A549 treated with AZD9567 at 1 μM for 4 hours (cell line): ENCODE results near the gene CHRNB1. TPM values are rescaled to one million over a fixed set of nuclear protein-coding genes. Genes with fewer than 3 reads are reported as not detected.

Source experiments
- total RNA-seq: library from RNA; stranded (reverse); fragments of 200-300 nt; extraction: Qiagen RNA extraction; gene quantifications from 5 replicates; pipeline ENCODE4 v1.2.3, GENCODE V29; 2022; ENCODE audit not compliant: insufficient read depth

The CHRNB1 gene
- total RNA-seq: 5.7 to 17.4 TPM (median 8.1 TPM) in 5 replicates

DNA sequence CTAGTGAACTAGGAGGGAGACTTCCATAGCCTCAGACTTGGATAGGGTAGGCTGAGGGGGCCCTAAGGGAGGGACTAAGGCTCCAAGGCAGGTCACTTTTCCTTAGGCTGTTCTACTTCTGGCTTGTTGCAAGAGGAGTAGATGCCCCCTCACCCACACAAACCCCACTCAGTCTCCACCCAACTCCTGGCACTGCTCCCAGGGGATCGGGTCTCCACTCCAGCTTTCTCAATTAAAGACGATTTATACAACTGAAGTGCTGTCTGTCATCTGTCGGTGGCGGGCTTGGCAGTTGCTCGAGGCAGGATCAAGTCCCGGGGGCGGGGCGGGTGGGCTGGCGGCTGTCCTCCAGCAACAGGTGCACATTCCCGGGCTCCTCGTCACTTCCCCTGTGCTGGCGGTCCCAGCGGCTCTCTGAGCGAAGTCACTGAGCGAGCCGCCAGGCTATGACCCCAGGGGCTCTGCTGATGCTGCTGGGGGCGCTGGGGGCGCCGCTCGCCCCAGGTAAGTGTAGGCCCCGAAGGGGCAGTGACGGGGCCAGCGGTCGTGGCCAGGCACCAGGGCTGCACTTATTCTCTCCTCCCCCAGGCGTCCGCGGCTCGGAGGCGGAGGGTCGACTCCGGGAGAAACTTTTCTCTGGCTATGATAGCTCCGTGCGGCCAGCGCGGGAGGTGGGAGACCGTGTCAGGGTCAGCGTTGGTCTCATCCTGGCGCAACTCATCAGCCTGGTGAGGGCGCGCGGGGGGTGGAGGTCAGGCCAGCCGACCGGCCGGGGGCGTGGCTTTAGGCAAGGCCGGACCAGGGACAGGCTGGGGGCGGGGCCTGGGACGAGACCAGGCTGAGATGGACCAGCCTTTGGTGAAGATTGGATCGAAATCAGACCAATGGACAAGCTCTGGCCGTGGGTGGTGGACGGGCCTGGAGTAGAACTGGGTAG is at the start of gene CHRNB1:
Gene CHRNB1, plus strand, starts transcription at position 380 of the 937 bp plus-strand sequence. Its CDS starts 67 bp downstream, at position 447.

DNA sequence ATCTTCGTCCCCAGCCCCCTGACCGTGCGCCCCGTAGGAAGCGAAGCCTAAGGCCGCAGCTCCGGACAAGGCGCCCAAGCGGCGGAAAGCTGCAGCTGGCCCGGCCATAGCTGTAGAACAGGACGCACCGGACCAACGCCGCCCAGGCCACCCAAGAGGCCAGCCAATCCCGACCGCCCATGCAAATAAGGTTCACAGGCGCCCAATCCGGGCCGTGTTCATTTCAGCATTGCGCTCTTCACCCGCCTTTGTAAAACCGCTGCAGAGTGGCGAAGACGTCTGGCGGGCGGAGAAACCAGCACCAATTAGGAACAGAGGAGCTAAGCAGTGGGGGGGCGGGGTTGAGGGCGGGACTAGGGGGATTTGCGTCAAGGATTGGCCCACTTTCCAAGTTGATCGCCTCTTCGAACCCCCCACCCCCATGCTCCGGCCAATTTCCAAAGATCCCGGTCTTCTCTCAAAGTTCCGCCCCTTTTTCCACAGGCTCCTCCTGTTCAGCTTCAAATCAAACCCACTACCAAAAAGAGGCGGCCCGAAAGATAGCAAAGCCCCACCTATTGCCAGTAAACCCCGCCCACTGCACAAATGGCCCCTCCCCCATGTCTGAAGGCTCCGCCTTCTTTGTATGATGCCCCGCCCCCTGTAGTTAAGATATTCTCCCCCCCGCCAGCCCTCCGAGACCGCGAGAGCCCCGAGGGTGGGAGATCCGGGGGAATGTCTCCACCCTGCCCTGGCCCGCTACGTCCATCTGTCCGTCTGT is 40.7 kb upstream of the CHRNB1 start, which contains the start of gene TMEM256:
Gene TMEM256, minus strand, starts transcription at position 121 of the 760 bp plus-strand sequence. Its CDS starts 13 bp downstream, at position 108.

DNA sequence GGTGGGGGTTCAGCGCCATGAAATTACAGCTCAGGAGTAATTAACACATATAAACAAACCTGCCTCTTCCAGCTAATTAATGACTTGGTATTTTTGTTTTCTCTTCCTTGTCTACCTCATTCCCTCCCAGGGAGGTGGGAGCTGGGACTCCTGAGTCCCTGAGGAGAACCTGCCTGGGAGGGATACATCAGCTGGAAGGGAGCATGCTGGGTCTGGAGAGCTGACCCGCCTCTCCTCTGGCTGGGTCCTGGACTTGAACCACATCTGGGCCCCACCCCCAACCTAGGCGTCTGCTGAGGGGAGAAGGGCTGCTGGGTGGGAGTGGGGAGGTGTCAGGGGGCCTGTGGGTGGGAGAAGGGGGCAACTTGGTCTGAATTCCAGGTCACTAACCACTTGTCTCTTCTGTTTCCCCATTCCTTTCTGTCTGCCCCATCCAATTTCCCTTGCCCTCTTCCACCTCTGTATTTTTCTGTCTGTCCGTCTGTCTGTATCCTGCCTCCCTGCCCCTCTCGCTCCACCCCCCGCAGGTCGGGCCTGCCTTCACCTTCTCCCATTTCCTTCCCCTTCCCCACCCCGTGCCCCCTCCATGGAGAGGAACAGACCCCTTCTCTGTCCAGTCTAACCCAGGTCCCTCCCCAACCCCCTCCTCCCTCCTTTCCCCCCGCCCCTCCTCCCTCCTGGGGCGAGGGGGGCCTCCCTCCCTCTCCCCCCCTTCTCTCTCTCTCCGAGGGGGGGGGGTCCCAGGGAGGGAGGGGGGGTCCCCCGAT is 37.2 kb upstream of the CHRNB1 start, which contains the start of gene NLGN2:
Gene NLGN2, plus strand, starts transcription at position 361 of the 767 bp plus-strand sequence. CDS start 411 bp downstream, outside the sequence.

DNA sequence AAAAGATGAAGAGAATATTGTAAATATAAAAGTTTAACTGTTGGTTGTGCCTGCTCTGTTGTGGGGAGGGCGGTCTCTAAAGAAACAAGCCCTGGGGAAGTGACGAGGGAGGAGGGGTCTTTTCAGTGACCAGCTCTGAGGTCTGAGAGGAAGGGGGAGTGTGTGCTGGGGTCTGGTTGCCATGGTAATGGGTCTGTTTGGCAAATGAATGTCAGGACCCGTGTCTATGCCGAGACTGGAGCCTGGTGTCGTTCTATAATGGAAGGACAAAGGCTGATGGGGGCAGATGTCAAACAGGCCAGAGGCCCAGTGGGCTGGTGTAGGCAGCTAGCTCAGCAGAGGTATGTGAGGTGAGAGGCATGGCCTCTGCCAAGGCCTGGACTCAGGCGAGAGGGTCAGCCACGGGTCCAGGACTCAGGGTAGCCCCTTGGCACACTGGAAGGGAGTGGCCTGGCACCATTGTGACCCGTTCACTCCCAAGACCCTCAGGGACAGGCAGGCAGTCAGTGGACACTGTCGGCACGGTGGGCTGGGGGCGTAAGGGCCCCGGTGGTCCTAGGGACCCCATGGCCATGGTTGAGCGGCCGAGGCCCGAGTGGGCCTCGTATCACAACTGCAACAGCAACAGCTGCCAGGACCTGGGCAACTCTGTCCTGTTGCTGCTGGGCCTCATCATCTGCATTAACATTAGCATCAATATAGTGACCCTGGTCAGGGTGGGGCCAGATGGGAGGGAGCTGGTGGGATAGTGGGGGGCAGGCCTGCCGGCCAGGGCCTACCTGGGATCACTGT is 24.8 kb upstream of the CHRNB1 start, which contains the start of gene SPEM1:
Gene SPEM1, plus strand, starts transcription at position 506 of the 792 bp plus-strand sequence. Its CDS starts 61 bp downstream, at position 567.

GRCh38 chr17:7425316-7425715 is 19.5 kb upstream of the CHRNB1 start, which contains the start of gene SPEM2:
SPEM2 (plus strand) TSS chr17:7425616; CDS start chr17:7425689, 73 bp downstream.

GRCh38 chr17:7428557-7428956 is 16.3 kb upstream of the CHRNB1 start, which contains the start of gene SPEM3:
SPEM3 (plus strand) TSS chr17:7428857; CDS start chr17:7428903, 46 bp downstream.

DNA sequence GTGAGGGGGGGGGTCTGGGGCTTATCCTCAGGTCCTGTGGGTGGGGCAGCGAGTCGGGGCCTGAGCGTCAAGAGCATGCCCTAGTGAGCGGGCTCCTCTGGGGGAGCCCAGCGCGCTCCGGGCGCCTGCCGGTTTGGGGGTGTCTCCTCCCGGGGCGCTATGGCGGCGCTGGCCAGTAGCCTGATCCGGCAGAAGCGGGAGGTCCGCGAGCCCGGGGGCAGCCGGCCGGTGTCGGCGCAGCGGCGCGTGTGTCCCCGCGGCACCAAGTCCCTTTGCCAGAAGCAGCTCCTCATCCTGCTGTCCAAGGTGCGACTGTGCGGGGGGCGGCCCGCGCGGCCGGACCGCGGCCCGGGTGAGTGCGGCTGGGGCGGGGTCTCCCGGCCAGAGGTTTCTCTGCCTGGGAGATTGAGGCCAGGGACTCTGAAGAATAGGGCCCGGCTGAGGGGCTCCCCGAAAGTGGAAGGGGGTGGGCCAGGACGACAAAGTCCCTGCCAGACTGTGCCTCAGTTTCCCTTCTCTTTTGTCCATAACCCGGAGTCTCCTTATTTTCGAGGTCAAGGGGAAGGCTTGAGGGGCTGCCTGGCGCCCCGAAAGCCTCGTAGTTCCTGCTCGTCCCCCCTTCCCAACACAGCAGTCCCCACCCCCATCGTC is 5.3 kb upstream of the CHRNB1 start, which contains the start of gene FGF11:
Gene FGF11, plus strand, starts transcription at position 51 of the 651 bp plus-strand sequence. Its CDS starts 109 bp downstream, at position 160.

DNA sequence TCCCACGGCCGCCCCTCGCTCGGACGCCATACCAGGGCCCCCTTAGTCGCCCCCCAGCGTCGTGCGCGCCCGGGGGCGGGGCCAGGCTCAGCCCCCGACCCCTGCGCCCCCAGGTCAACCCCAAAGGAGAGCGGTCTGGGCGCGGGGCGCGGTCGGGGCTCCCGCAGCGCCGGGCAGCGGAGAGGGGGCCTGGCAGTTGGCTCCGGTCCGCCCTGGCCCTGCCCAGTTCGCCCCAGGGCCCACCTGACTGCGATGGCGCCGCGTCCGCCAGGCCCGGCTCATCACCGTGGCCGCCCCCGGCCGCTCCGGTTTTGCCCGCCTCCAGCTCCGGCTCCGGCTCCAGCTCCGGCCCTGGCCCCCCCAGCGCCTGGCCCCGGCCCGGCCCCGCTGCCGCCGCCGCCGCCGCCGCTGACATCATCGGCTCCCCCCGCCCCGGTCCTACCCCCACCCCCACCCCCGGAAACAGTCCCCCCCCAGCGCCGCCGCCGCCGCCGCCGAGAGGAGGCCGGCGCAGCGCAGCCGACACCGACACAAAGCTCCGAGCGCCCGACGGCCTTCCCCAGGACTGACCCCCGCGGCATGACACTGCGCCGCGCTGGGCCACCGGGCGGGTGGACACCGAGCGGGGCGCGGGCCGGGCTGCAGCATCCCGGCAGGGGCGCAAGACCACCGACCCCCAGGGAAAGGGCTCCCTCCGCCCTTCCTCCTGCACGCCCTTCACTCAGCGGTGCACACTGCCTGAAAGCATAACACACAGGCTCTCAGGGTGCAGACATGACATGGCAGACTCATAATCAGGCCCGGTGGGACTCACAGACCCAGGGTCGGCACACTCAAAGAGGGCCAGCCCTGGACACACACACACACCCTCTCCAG is 34.6 kb downstream of the CHRNB1 start, which contains the start of gene ZBTB4:
Gene ZBTB4, minus strand, starts transcription at position 419 of the 876 bp plus-strand sequence. CDS start 12,830 bp downstream, outside the sequence.

DNA sequence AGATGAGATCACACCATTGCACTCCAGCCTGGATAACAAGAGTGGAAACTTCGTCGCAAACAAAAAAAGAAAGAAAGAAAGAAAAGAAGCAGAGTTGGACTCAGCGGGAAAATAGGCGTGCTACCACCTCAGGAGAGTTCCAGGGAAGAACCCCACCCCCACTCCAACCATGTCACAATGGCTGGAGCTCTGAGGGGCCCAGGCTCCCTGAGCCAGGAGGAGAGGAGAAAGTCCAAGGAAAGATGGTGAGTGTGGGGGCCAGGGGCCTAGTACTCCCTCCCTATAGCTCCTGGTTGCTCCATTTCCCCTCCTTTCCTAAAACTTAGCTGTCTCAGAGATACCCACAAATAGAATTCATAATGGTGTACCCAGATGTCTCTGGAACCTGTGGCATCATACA is 36.4 kb downstream of the CHRNB1 start, which contains the start of gene SLC35G6:
Gene SLC35G6, plus strand, starts transcription at position 172 of the 400 bp plus-strand sequence. Its CDS starts 71 bp downstream, at position 243.

DNA sequence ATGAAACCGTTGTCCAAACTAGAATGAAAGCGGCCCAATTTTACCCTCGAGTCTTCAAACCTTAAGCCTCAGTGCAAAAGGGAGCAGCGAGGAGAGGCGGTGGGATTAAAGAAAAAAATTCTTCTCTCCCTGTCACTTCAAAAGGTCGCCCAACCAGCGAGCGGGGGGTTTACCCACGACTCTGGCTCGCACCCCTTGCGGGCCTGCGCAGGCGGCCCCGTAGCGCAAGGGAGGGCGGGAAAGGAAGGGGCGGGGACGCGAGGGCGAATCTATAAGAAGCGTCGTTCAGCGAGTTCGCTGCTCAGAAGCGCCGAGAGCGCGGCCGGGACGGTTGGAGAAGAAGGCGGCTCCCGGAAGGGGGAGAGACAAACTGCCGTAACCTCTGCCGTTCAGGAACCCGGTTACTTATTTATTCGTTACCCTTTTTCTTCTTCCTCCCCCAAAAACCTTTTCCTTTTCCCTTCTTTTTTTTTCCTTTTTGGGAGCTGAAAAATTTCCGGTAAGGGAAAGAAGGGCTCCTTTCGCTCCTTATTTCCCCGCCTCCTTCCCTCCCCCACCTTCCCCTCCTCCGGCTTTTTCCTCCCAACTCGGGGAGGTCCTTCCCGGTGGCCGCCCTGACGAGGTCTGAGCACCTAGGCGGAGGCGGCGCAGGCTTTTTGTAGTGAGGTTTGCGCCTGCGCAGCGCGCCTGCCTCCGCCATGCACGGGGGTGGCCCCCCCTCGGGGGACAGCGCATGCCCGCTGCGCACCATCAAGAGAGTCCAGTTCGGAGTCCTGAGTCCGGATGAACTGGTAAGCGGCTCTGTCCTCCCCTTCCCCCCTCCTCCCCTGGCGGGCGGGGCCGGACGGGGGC is 39.4 kb downstream of the CHRNB1 start, which contains the start of gene POLR2A:
Gene POLR2A, plus strand, starts transcription at position 300 of the 852 bp plus-strand sequence.

Other genes with a start within 250 kb of the CHRNB1 start
- gene DLG4, start 225.2 kb upstream of the CHRNB1 start, total RNA-seq: 5.9 to 6.9 TPM (median 6.2 TPM) in 5 replicates
- 264 to 485 TPM (median 439 TPM) in 5 replicates for gene ACADVL, start 225.1 kb upstream of the CHRNB1 start, total RNA-seq
- gene DVL2, start 210.5 kb upstream of the CHRNB1 start, total RNA-seq: 29.2 to 43.3 TPM (median 42.3 TPM) in 5 replicates
- 67.2 to 91.5 TPM (median 83.0 TPM) in 5 replicates for gene PHF23, start 205.6 kb upstream of the CHRNB1 start, total RNA-seq
- gene GABARAP, start 202.6 kb upstream of the CHRNB1 start, total RNA-seq: 638 to 734 TPM (median 663 TPM) in 5 replicates
- gene CTDNEP1, start 193.3 kb upstream of the CHRNB1 start, total RNA-seq: 202 to 277 TPM (median 222 TPM) in 5 replicates
- gene ELP5, start 192.8 kb upstream of the CHRNB1 start, total RNA-seq: 115 to 144 TPM (median 128 TPM) in 5 replicates
- gene CLDN7, start 182.6 kb upstream of the CHRNB1 start, total RNA-seq: 1.4 to 1.8 TPM (median 1.6 TPM) in 4 of 5 replicates, not detected in the other
- 0.28 to 0.45 TPM (median 0.37 TPM) in 4 of 5 replicates, not detected in the other for gene SLC2A4, start 163.3 kb upstream of the CHRNB1 start, total RNA-seq
- 0.46 to 0.72 TPM (median 0.60 TPM) in 4 of 5 replicates, not detected in the other for gene YBX2, start 150.4 kb upstream of the CHRNB1 start, total RNA-seq
- gene EIF5A, start 137.4 kb upstream of the CHRNB1 start, total RNA-seq: 1,570 to 1,809 TPM (median 1,672 TPM) in 5 replicates
- gene GPS2, start 129.7 kb upstream of the CHRNB1 start, total RNA-seq: 91.5 to 113 TPM (median 108 TPM) in 5 replicates
- 30.5 to 37.6 TPM (median 36.4 TPM) in 5 replicates for gene NEURL4, start 115.7 kb upstream of the CHRNB1 start, total RNA-seq
- 2.1 to 5.5 TPM (median 3.9 TPM) in 4 of 5 replicates, not detected in the other for gene ACAP1, start 108.5 kb upstream of the CHRNB1 start, total RNA-seq
- 10.3 to 15.0 TPM (median 13.0 TPM) in 5 replicates for gene KCTD11, start 92.9 kb upstream of the CHRNB1 start, total RNA-seq
- gene TMEM95, start 89.9 kb upstream of the CHRNB1 start, total RNA-seq: not detected in 5 replicates
- 1.4 to 1.7 TPM (median 1.6 TPM) in 5 replicates for gene TNK1, start 64.0 kb upstream of the CHRNB1 start, total RNA-seq
- gene PLSCR3, start 50.5 kb upstream of the CHRNB1 start, total RNA-seq: 36.1 to 44.4 TPM (median 40.5 TPM) in 5 replicates
- 181 to 231 TPM (median 208 TPM) in 5 replicates for gene TMEM256, start 41.0 kb upstream of the CHRNB1 start, total RNA-seq
- 12.4 to 20.9 TPM (median 18.3 TPM) in 5 replicates for gene NLGN2, start 37.2 kb upstream of the CHRNB1 start, total RNA-seq
- 0.08 TPM in 2 of 5 replicates, not detected in the others for gene SPEM1, start 24.7 kb upstream of the CHRNB1 start, total RNA-seq
- 0.05 to 0.07 TPM (median 0.05 TPM) in 3 of 5 replicates, not detected in the others for gene SPEM2, start 19.4 kb upstream of the CHRNB1 start, total RNA-seq
- gene SPEM3, start 16.2 kb upstream of the CHRNB1 start, total RNA-seq: 0.02 to 0.06 TPM (median 0.02 TPM) in 3 of 5 replicates, not detected in the others
- 7.5 to 12.0 TPM (median 11.6 TPM) in 5 replicates for gene TMEM102, start 9.6 kb upstream of the CHRNB1 start, total RNA-seq
- 0.67 to 1.3 TPM (median 0.74 TPM) in 4 of 5 replicates, not detected in the other for gene FGF11, start 5.5 kb upstream of the CHRNB1 start, total RNA-seq
- gene ZBTB4, start 34.6 kb downstream of the CHRNB1 start, total RNA-seq: 17.6 to 21.8 TPM (median 20.5 TPM) in 5 replicates
- not detected in 5 replicates for gene SLC35G6, start 36.4 kb downstream of the CHRNB1 start, total RNA-seq
- gene POLR2A, start 39.3 kb downstream of the CHRNB1 start, total RNA-seq: 74.1 to 103 TPM (median 95.9 TPM) in 5 replicates
- gene TNFSF12, start 104.0 kb downstream of the CHRNB1 start, total RNA-seq: 7.1 to 11.8 TPM (median 9.9 TPM) in 5 replicates
- 0.40 to 0.92 TPM (median 0.66 TPM) in 4 of 5 replicates, not detected in the other for gene TNFSF13, start 113.7 kb downstream of the CHRNB1 start, total RNA-seq
- gene SENP3, start 116.9 kb downstream of the CHRNB1 start, total RNA-seq: 70.1 to 96.6 TPM (median 91.7 TPM) in 5 replicates
- gene CD68, start 134.6 kb downstream of the CHRNB1 start, total RNA-seq: 23.5 to 28.8 TPM (median 28.1 TPM) in 5 replicates
- 112 to 167 TPM (median 117 TPM) in 5 replicates for gene MPDU1, start 138.8 kb downstream of the CHRNB1 start, total RNA-seq
- gene SOX15, start 145.0 kb downstream of the CHRNB1 start, total RNA-seq: 0.17 to 0.42 TPM (median 0.28 TPM) in 4 of 5 replicates, not detected in the other
- gene FXR2, start 169.8 kb downstream of the CHRNB1 start, total RNA-seq: 59.1 to 61.9 TPM (median 61.2 TPM) in 5 replicates
- gene SAT2, start 182.8 kb downstream of the CHRNB1 start, total RNA-seq: 51.0 to 90.6 TPM (median 82.1 TPM) in 5 replicates
- gene SHBG, start 185.1 kb downstream of the CHRNB1 start, total RNA-seq: 0.47 to 1.00 TPM (median 0.70 TPM) in 4 of 5 replicates, not detected in the other
- gene ATP1B2, start 205.9 kb downstream of the CHRNB1 start, total RNA-seq: 0.19 to 0.26 TPM (median 0.24 TPM) in 4 of 5 replicates, not detected in the other
- 42.8 to 46.9 TPM (median 44.9 TPM) in 5 replicates for gene TP53, start 242.4 kb downstream of the CHRNB1 start, total RNA-seq
- 39.9 to 45.3 TPM (median 43.7 TPM) in 5 replicates for gene WRAP53, start 243.4 kb downstream of the CHRNB1 start, total RNA-seq